K562 (cell line): ENCODE results near the gene TLE7. TPM values are rescaled to one million over a fixed set of nuclear protein-coding genes. Genes with fewer than 3 reads are reported as not detected.

Experiments used
- ATAC-seq: fragments of 200-7000 bp; cut with Tn5 transposase; 3 replicates; pipeline ENCODE4 v1.9.1; 2020; ENCODE audit warnings: moderate library complexity
- BruUV-seq: library from RNA; stranded (reverse); fragments of 400-500 nt; replicated peaks from 2 replicates; lab custom pipeline; 2021; lab: Mats Ljungman, UMichigan
- CTCF ChIA-PET: fragments of 300-600 bp; formaldehyde crosslinking; extraction: SDS; loops from one replicate; lab custom pipeline; 2021; ENCODE audit warnings: low intra/inter-chr PET ratio; lab: Yijun Ruan, JAX
- POLR2A ChIA-PET: fragments of 300-600, 350-650 bp; sonication (Branson Sonifier 250); formaldehyde crosslinking; extraction: SDS; loops from one replicate; lab custom pipeline; 2021; ENCODE audit warnings: antibody characterized with exemption, inconsistent platforms; lab: Yijun Ruan, JAX
- DNase-seq, 4 experiments: peaks; one replicate each; pipeline versions ENCODE4 v3.0.0 to v3.0.0-alpha.2; 2011 to 2018; ENCODE audit warnings: low spot score in 3 of 4, mixed read lengths in 3 of 4; ENCODE audit errors: extremely low read depth in 1 of 4
- FAIRE-seq: peaks from 2 replicates; lab custom pipeline; 2011; peaks lifted over from hg19 to GRCh38; lab: Jason Lieb, UNC
- H2AFZ ChIP-seq: 2 replicates; pipeline ENCODE4 v1.6.0; 2011; ENCODE audit warnings: low read depth, low read length, control low read depth, inconsistent platforms
- H3K27ac ChIP-seq: fragments of 200-600 bp; 3 replicates; pipeline ENCODE4 v1.8.0; 2011; ENCODE audit warnings: low read depth, mild to moderate bottlenecking, control low read depth, inconsistent platforms, low read length, moderate library complexity, mixed read lengths; ENCODE audit errors: extremely low read depth
- H3K27me3 ChIP-seq, 2 experiments: fragments of 300-600 bp in 1 of 2; 2 replicates in 1 of 2; 3 replicates in 1 of 2; pipeline versions ENCODE4 v1.6.0 to v1.8.0; 2011; ENCODE audit warnings: inconsistent platforms in 2 of 2, low read length in 2 of 2, mild to moderate bottlenecking in 1 of 2, mixed read lengths in 1 of 2, moderate library complexity in 1 of 2; ENCODE audit not compliant: control insufficient read depth in 2 of 2, insufficient read depth in 2 of 2
- H3K36me3 ChIP-seq: fragments of 300-600 bp; 3 replicates; pipeline ENCODE4 v1.8.0; 2011; ENCODE audit warnings: mild to moderate bottlenecking, low read length, inconsistent platforms; ENCODE audit not compliant: control insufficient read depth, insufficient read depth
- H3K4me1 ChIP-seq, 2 experiments: fragments of 200-600 bp in 1 of 2; replicated peaks in 1 of 2; 2 replicates in 1 of 2; 3 replicates in 1 of 2; pipeline versions ENCODE4 v1.5.1 to v1.8.0; 2011; ENCODE audit warnings: inconsistent platforms in 2 of 2, low read length in 2 of 2, mild to moderate bottlenecking in 1 of 2, mixed read lengths in 1 of 2, moderate library complexity in 1 of 2; ENCODE audit not compliant: control insufficient read depth in 2 of 2, insufficient read depth in 2 of 2
- H3K4me2 ChIP-seq: 2 replicates; pipeline ENCODE4 v1.6.1; 2011; ENCODE audit warnings: low read length, control low read depth, inconsistent platforms, mixed read lengths; ENCODE audit not compliant: insufficient read depth
- H3K4me3 ChIP-seq: fragments of 200-600 bp; sonication (generic), shearing (Covaris generic); 2 replicates; pipeline ENCODE4 v1.5.1; 2016; ENCODE audit warnings: control low read depth, inconsistent platforms
- H3K79me2 ChIP-seq: fragments of 200-600 bp; 3 replicates; pipeline ENCODE4 v1.8.0; 2011; ENCODE audit warnings: low read length, inconsistent platforms; ENCODE audit not compliant: control insufficient read depth, insufficient read depth
- H3K9ac ChIP-seq, 2 experiments: 2 replicates each; pipeline versions ENCODE4 v1.6.0 to v1.6.1; 2011; ENCODE audit warnings: low read depth in 2 of 2, low read length in 2 of 2, control low read depth in 1 of 2, inconsistent platforms in 1 of 2, mild to moderate bottlenecking in 1 of 2, mixed read lengths in 1 of 2; ENCODE audit not compliant: insufficient read depth in 1 of 2
- H3K9me1 ChIP-seq: one replicate; pipeline ENCODE4 v1.6.0; 2011; ENCODE audit warnings: inconsistent platforms, mild to moderate bottlenecking, low read length, moderate library complexity; ENCODE audit not compliant: control insufficient read depth, insufficient read depth
- H3K9me3 ChIP-seq: replicated peaks from 2 replicates; pipeline ENCODE4 v1.5.1; 2011; ENCODE audit warnings: low read depth, low read length, inconsistent platforms; ENCODE audit not compliant: control insufficient read depth, insufficient read depth
- H4K20me1 ChIP-seq: replicated peaks from 2 replicates; pipeline ENCODE4 v1.6.1; 2011; ENCODE audit warnings: low read length, inconsistent platforms, mixed read lengths; ENCODE audit not compliant: control insufficient read depth, insufficient read depth
- HNRNPL ChIP-seq: fragments of 200-400 bp; formaldehyde crosslinking; IDR thresholded peaks from 2 replicates; pipeline ENCODE4 v1.6.1; 2017; ENCODE audit warnings: low read depth, mild to moderate bottlenecking, low read length
- ZNF133 ChIP-seq: fragments of 250-450 bp; sonication (Bioruptor Pico); IDR thresholded peaks from 2 replicates; pipeline ENCODE4 v1.4.0; 2020; ENCODE audit warnings: mild to moderate bottlenecking
- ZNF24 ChIP-seq: fragments of 450-650 bp; IDR thresholded peaks from 2 replicates; pipeline ENCODE4 v1.6.1; 2016
- ZNF436 ChIP-seq: fragments of 250-450, 450-650 bp; sonication (Bioruptor Pico); formaldehyde crosslinking; IDR thresholded peaks from 2 replicates; pipeline ENCODE4 v1.7.0; 2020; ENCODE audit warnings: mild to moderate bottlenecking
- WGBS: fragments of 100-300 bp; shearing (Covaris generic); methylation state at CpG from one replicate; pipeline ENCODE4 v1.1.6; 2016; ENCODE audit warnings: low coverage, mixed read lengths; ENCODE audit not compliant: insufficient coverage; ENCODE audit errors: missing lambda C conversion rate; 5-methylcytosine and 5-hydroxymethylcytosine counted together
- in situ Hi-C: fragments of 300-500 bp; cut with MboI; formaldehyde crosslinking; loops from 4 replicates; pipeline ENCODE4 v1.15.0; 2018; ENCODE audit warnings: inconsistent platforms, mixed read lengths
- intact Hi-C: fragments of 100-400 bp; cut with micrococcal nuclease; formaldehyde crosslinking; loops from 2 replicates; pipeline ENCODE4 v1.14.2; 2022
- polyA plus RNA-seq, 8 experiments: library from polyadenylated mRNA; depleted of rRNA in 4 of 8; stranded (reverse) in 5 of 8; unstranded in 3 of 8; fragments of >200 nt; fragmentation: Nextera tagmentation in 2 of 8; fragmentation: Illumina TruSeq in 1 of 8; extraction: Ambion mirVana in 2 of 8; extraction: Trizol in 1 of 8; gene quantifications; 2 replicates each; pipeline versions ENCODE4 v1.2.1 to v1.2.3, GENCODE V29; 2011 to 2014; ENCODE audit warnings: inconsistent platforms in 1 of 8, missing spikeins in 1 of 8
- total RNA-seq, 7 experiments: library from RNA; depleted of rRNA in 6 of 7; stranded (reverse); fragments of >200 nt in 6 of 7; fragmentation: Illumina TruSeq in 2 of 7; extraction: Trizol in 2 of 7; gene quantifications; 2 replicates each; pipeline versions ENCODE4 v1.2.1 to v1.2.3, GENCODE V29; 2011 to 2021; ENCODE audit warnings: low replicate concordance in 1 of 7
- TF ChIP-seq, protein P1 (sequence below): sonication (generic); formaldehyde crosslinking; IDR thresholded peaks from 2 replicates; pipeline ENCODE4 v1.8.1; 2023; ENCODE audit warnings: mild to moderate bottlenecking, missing genetic modification reagents
- TF ChIP-seq, protein P2 (sequence below): fragments of 250-450 bp; sonication (Bioruptor Pico); IDR thresholded peaks from 2 replicates; pipeline ENCODE4 v1.5.0; 2021; ENCODE audit warnings: mild to moderate bottlenecking, moderate library complexity
- TF ChIP-seq, protein P3 (sequence below): fragments of 250-450 bp; sonication (Bioruptor Pico); IDR thresholded peaks from 2 replicates; pipeline ENCODE4 v1.4.0; 2020; ENCODE audit warnings: mild to moderate bottlenecking

Gene TLE7
- total and polyA plus RNA-seq, 9 of the 15 experiments (the other 6 are each of a cell fraction or from before 2014, with no cell fraction given): not detected

DNA sequence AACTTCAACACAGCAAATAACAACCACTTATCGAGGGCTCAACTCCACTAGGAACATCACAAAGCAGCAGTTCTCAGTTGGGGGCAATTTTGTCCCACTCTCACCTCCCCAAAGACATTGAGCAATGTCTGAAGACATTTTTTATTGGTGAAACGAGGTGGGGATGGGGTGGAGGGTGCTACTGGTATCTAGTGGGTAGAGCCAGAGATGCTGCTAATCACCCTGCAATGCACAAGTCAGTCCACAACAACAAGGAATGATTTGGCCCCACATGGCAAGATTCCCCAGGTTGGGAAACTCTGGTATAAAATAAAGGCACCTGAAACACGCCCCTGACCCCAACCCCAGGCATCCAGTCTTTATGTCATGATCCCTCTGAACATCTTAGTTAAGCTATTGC lies 33.3 kb downstream of the TLE7 start (continued):
- TF ChIP-seq, protein P1, sequence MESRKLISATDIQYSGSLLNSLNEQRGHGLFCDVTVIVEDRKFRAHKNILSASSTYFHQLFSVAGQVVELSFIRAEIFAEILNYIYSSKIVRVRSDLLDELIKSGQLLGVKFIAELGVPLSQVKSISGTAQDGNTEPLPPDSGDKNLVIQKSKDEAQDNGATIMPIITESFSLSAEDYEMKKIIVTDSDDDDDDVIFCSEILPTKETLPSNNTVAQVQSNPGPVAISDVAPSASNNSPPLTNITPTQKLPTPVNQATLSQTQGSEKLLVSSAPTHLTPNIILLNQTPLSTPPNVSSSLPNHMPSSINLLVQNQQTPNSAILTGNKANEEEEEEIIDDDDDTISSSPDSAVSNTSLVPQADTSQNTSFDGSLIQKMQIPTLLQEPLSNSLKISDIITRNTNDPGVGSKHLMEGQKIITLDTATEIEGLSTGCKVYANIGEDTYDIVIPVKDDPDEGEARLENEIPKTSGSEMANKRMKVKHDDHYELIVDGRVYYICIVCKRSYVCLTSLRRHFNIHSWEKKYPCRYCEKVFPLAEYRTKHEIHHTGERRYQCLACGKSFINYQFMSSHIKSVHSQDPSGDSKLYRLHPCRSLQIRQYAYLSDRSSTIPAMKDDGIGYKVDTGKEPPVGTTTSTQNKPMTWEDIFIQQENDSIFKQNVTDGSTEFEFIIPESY (CRISPR knock-in tag): no peak
- TF ChIP-seq, protein P2, sequence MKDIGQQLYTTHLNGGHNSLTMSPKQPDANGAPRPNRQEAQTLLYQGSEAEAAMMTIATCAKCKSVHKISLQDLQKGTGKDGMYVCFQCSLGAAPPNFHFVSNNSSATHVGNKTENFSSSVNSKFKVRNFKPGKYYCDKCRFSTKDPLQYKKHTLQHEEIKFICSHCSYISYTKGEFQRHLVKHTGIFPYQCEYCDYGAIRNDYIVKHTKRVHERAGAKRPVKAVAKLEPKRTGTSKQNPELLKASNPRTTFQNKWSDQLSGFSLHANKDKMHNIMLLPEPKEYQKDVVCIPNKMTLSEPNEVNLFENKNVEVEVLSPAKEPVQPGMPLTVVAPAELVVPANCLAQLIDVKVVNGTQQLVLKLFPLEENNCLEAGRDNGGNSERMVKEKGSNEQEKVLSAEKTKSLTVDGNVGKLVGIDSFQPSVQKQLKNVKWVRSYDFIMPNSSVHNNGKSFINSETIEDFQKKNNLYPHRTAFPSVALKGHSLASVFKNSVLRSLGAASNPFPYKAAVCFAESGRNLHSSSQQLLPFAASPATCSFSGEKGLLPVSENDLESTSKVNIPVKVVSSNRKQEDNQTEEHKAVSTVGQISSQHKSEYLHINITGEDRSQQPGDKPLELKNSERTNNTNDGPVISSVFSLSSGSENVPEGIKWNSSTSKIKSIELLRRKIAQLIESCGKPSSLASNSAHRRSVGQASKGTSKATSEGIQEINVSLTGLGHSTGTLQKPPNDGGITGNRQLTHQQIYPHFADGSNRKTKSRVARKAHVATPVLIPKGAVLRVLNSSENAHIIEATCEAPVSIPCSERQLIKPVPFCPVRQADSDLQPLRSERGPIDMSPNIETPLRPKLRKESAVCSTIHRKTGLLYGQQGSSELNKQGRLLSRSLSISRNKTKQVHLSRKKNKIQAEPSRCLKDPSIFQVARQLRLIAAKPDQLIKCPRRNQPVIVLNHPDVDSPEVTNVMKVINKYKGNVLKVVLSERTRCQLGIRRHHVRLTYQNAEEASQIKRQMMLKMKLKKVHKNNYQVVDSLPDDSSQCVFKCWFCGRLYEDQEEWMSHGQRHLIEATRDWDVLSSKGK (CRISPR knock-in tag): no peak

DNA sequence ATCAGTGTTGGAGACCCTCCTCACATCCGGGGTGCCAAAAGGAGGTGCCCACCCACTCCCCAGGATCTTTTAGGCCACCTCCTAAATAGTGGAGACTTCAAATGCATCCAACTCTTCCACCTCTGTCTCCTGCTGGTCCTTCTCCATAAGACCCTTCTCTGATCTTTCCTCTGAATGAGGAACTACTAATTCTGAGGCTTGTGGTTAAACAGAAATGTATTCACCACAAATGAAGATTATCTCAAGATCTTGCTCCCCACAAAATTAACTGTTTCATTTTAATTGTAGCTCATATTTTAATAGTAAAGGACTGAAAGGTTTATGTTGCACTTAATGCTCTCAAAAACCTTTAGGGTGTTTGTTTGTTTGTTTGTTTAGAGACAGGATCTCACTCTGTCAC lies 34.1 kb downstream of the TLE7 start:
- CTCF ChIA-PET: no interaction called here
- no peaks in the 10 kb centered on the region for H3K9me1 ChIP-seq

More for the DNA sequence above, 34.1 kb downstream of the TLE7 start:
- FAIRE-seq: no peak
- POLR2A ChIA-PET: no interaction called here
- DNase-seq: no peak
- H3K4me1 ChIP-seq: peaks cover 0 to 10% of the 10 kb centered on the region in 2 experiments; a peak in 3 of 5 replicates
- no peak overlapping the region for H3K4me3 ChIP-seq
- in situ Hi-C loops: no loop called here
- H3K9ac ChIP-seq: no peak overlapping the region
- peaks cover 10 to 42% of the 10 kb centered on the region in 2 experiments for H3K27me3 ChIP-seq
- 0 out of 2 replicates have a peak, but pooled peaks cover 12% of the 10 kb centered on the region for H4K20me1 ChIP-seq
- no peak for ATAC-seq
- H3K9me3 ChIP-seq: no peaks in the 10 kb centered on the region; the same call in 1 of the 2 replicates
- no TSS peak for BruUV-seq
- no peaks in the 10 kb centered on the region for H3K36me3 ChIP-seq
- TF ChIP-seq HNRNPL: no peak
- TF ChIP-seq ZNF436 (CRISPR knock-in tag): no peak
- TF ChIP-seq ZNF133: no peak
- TF ChIP-seq, protein P3, sequence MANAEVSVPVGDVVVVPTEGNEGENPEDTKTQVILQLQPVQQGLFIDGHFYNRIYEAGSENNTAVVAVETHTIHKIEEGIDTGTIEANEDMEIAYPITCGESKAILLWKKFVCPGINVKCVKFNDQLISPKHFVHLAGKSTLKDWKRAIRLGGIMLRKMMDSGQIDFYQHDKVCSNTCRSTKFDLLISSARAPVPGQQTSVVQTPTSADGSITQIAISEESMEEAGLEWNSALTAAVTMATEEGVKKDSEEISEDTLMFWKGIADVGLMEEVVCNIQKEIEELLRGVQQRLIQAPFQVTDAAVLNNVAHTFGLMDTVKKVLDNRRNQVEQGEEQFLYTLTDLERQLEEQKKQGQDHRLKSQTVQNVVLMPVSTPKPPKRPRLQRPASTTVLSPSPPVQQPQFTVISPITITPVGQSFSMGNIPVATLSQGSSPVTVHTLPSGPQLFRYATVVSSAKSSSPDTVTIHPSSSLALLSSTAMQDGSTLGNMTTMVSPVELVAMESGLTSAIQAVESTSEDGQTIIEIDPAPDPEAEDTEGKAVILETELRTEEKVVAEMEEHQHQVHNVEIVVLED: no peak
- no peak for TF ChIP-seq ZNF24
- TF ChIP-seq, all 486 proteins: peak for 0
- 0% methylated on average over 1 of the region's 1 CpG for WGBS
- Histone ChIP-seq H2AFZ (no peak overlapping the region), H3K27ac (no peak overlapping the region), H3K79me2 (no peaks in the 10 kb centered on the region), H3K4me2 (no peak overlapping the region)
- intact Hi-C loops: no loop called here
